BE2C (cell line): ENCODE data around the gene TMEM53.

Source experiments
- DNase-seq: peaks from one replicate; pipeline ENCODE4 v3.0.0-alpha.2; 2020
- H3K27me3 ChIP-seq: fragments of 250-450 bp; sonication (Bioruptor Pico); 2 replicates; pipeline ENCODE4 v1.5.1; 2020; ENCODE audit warnings: mild to moderate bottlenecking
- H3K36me3 ChIP-seq: fragments of 250-450 bp; sonication (Bioruptor Pico); 2 replicates; pipeline ENCODE4 v1.5.1; 2020; ENCODE audit warnings: mild to moderate bottlenecking
- H3K4me1 ChIP-seq: fragments of 250-450 bp; sonication (Bioruptor Pico); 2 replicates; pipeline ENCODE4 v1.5.1; 2020
- H3K4me3 ChIP-seq: 2 replicates; pipeline ENCODE4 v1.5.1; 2011; ENCODE audit warnings: low read depth, low read length
- H3K9me3 ChIP-seq: fragments of 250-450 bp; sonication (Bioruptor Pico); 2 replicates; pipeline ENCODE4 v1.5.1; 2020
- TF ChIP-seq, protein P1 (sequence below): IDR thresholded peaks from 2 replicates; pipeline ENCODE4 v1.5.1; 2012; ENCODE audit warnings: mild to moderate bottlenecking, low read depth, low read length

The TMEM53 gene

DNA sequence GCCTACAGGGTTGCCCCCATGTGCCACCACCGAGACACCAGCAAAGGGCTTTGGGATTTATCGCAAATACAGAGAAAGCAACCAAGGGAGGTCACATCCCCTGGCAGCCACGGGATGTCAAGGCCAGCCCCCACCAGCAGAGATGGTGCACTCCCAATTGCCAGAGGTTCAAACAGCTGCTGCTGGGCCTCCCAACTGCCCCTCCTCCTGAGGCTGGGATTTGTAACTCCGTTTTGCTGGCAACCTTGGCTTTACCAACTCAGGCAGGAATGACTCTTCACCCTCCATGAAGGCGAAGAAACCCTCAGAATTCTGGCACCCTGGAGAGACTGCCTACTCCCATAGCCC lies 11.6 kb downstream of the TMEM53 start:
- no peaks in the 10 kb centered on the region for H3K9me3 ChIP-seq
- TF ChIP-seq, protein P1, sequence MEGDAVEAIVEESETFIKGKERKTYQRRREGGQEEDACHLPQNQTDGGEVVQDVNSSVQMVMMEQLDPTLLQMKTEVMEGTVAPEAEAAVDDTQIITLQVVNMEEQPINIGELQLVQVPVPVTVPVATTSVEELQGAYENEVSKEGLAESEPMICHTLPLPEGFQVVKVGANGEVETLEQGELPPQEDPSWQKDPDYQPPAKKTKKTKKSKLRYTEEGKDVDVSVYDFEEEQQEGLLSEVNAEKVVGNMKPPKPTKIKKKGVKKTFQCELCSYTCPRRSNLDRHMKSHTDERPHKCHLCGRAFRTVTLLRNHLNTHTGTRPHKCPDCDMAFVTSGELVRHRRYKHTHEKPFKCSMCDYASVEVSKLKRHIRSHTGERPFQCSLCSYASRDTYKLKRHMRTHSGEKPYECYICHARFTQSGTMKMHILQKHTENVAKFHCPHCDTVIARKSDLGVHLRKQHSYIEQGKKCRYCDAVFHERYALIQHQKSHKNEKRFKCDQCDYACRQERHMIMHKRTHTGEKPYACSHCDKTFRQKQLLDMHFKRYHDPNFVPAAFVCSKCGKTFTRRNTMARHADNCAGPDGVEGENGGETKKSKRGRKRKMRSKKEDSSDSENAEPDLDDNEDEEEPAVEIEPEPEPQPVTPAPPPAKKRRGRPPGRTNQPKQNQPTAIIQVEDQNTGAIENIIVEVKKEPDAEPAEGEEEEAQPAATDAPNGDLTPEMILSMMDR = no peak
- no peaks in the 10 kb centered on the region for H3K36me3 ChIP-seq
- no peaks in the 10 kb centered on the region for H3K27me3 ChIP-seq
- no peak for DNase-seq
- no peaks in the 10 kb centered on the region for H3K4me1 ChIP-seq
- H3K4me3 ChIP-seq = no peak overlapping the region

DNA sequence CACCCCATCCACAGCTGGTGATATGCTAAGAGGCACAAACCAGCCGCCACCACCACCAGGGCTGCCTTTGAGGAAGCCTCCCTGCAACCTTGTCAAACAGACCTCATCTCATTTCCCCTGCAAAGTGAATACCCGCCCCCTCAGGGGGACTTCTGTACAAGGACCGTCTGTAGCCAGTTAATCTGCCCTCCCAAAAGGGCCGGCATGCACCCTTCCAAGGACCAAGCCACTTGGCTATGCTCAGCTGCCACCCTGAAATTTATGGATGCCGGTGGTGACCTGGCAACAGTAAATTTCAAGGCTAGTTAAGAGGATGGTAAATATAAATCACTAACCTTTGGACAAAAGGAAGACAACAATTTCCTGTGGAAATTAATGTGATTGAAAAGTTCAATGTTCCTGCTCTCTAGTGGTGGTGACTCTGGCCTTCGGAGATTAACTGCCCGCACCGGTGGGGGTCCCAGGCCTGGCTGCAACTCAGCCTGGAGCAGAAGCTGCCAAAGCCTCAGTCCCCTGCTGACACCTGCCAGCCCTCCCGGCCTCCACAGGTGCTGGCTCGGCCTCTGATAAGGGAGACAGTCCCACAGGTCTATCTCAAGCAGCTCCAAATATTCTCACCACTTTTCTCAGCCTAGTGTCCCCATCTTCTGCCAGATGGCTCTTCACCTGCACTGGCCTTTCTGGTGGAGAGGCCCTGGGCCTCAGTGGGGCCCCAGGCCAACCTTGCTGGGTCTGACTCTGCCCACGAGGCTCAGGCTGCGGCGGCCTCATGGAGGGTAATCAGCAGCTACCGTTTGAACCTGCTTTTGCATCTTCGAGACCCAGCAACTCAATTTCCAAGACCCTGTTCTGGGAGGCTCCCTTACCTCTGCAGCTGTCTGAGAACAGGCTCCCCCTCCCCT lies 12.2 kb downstream of the TMEM53 start:
- Histone ChIP-seq H3K9me3 (no peaks in the 10 kb centered on the region), H3K4me1 (no peaks in the 10 kb centered on the region), H3K4me3 (no peak overlapping the region), H3K36me3 (no peaks in the 10 kb centered on the region), H3K27me3 (no peaks in the 10 kb centered on the region)
- no peak for DNase-seq
- TF ChIP-seq, protein P1 = no peak

DNA sequence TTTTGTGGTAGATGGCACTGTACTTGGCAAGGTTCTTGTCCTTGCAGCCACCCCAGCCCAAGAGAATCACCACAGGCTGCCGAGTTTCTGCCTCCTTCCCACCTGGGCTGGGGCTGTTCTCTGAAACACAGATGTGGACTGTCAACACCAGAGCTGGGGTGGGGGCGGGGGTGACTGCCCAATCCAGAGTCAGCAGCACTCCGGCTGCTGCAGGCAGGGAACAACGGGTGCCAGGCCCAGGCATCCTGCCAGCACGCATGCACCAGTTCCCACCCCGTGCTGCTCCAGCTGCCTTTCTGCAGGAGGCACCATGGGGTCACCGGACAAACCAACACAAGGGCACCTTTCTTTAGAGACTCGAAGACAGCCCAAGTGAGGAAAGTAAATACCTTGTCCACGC lies 14.1 kb downstream of the TMEM53 start:
- no peaks in the 10 kb centered on the region for H3K9me3 ChIP-seq
- no peaks in the 10 kb centered on the region for H3K4me1 ChIP-seq
- no peak overlapping the region for H3K4me3 ChIP-seq
- H3K36me3 ChIP-seq = no peaks in the 10 kb centered on the region
- peak; percentile 80 for DNase-seq
- H3K27me3 ChIP-seq = no peaks in the 10 kb centered on the region
- TF ChIP-seq, protein P1 = no peak

DNA sequence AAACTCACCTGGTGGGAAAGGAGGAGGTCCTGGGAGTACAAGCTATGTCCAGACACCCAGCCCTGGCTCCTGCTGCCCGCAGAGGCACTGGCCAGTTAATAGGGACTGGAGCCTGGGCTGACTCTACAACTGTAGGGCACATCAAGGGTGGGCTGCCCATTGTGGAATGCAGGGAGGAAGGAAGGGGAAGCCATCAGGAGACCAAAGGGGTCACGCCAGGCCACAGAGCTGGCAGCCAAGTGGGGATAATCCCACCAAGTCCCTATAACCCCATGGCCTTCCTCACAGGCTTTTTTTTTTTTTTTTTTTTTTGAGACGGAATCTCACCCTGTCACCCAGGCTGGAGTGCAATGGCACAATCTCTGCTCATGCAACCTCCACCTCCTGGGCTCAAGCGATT lies 14.7 kb downstream of the TMEM53 start:
- H3K4me1 ChIP-seq = no peaks in the 10 kb centered on the region
- no peaks in the 10 kb centered on the region for H3K36me3 ChIP-seq
- no peaks in the 10 kb centered on the region for H3K9me3 ChIP-seq
- H3K27me3 ChIP-seq = no peaks in the 10 kb centered on the region
- DNase-seq = no peak
- TF ChIP-seq, protein P1 = no peak
- no peak overlapping the region for H3K4me3 ChIP-seq

DNA sequence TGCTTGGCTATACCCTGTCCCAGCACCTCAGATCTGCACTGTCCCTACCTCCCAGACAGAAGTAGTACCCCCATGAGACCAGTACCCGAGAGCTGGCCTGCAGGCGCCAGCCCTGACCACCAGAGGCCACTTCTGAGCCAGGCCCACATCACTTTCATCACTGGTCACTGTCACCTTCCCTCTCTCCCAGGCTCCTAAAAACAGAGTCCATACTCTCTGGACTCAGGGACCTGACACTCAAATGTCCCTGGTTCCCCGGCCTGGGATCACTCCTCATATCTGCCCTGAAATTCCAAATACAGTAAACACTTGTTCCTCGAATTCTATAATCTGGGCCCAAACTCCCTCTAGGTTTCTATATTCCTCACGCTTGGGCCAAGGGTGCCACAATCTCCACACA lies 18.7 kb downstream of the TMEM53 start:
- H3K27me3 ChIP-seq = no peaks in the 10 kb centered on the region
- H3K4me3 ChIP-seq = no peak overlapping the region
- H3K36me3 ChIP-seq = no peaks in the 10 kb centered on the region
- peak; percentile 38 for DNase-seq
- H3K9me3 ChIP-seq = no peaks in the 10 kb centered on the region
- H3K4me1 ChIP-seq = no peaks in the 10 kb centered on the region
- TF ChIP-seq, protein P1 = peak; percentile 67

DNA sequence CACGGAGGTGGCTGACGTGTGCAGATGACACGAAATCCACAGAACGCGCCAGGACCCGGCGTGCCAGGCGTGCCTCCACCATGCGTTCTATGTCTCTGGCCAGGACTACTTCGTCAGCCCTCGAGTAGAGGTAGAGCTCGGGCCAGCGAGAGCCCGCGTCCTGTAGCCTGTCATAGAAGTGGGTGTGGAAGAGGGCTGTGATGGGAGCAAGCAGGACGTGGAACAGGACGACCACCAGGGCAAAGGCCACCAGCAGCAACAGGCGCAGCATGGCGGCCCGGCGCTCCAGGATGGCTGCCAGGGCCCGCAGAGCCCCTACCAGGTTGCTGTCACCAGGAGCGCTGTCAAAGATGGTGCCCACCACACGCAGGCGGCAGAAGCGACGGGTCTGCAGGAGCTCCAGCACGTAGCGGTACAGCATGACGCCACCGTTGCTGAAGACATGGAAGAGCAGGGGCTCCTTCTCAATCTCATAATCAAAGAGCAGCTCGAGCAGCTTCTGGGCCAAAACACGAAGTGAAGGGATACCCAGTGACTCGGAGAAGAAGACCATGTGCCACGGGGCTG lies 19.6 kb downstream of the TMEM53 start:
- Histone ChIP-seq H3K36me3 (peaks cover 2% of the 10 kb centered on the region; the same call in 1 of the 2 replicates), H3K4me1 (no peaks in the 10 kb centered on the region), H3K4me3 (no peak overlapping the region), H3K27me3 (no peaks in the 10 kb centered on the region), H3K9me3 (no peaks in the 10 kb centered on the region)
- no peak for DNase-seq
- TF ChIP-seq, protein P1 = no peak
